ENCODE measurements around the gene RPLP1.

DNA sequence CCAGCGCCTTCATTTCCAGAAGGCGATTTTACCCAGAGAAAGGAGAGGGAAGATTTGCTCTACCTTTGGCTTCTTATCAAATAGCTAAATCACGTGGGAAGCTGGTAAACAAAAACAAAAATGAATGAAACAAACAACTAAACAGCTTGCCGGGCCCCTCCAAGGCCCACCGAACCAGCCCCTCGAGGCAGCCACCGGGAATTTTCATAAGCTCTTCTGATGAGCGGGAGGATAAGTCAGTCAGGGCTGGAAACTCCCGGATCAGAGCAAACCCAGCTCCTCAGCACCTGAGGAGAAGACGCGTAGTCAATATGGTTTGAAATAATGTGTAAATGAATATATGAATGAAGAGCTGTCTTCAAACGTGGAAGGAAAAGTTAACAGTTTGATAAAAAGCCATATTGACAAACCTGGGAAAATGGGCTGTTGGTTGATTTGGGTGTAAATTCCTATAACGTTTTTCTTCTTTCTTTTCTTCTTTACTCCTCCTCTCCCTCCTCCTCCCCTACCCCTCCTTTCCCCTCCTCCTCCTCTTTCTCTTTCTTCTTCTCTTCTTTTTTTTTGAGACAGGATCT is 10.7 kb downstream of the RPLP1 start:
- TF ChIP-seq MEF2A (IDR thresholded peaks at IDR 0.05; ENCODE audit: borderline replicate concordance, low read depth): no peak
- TF ChIP-seq, protein P1, sequence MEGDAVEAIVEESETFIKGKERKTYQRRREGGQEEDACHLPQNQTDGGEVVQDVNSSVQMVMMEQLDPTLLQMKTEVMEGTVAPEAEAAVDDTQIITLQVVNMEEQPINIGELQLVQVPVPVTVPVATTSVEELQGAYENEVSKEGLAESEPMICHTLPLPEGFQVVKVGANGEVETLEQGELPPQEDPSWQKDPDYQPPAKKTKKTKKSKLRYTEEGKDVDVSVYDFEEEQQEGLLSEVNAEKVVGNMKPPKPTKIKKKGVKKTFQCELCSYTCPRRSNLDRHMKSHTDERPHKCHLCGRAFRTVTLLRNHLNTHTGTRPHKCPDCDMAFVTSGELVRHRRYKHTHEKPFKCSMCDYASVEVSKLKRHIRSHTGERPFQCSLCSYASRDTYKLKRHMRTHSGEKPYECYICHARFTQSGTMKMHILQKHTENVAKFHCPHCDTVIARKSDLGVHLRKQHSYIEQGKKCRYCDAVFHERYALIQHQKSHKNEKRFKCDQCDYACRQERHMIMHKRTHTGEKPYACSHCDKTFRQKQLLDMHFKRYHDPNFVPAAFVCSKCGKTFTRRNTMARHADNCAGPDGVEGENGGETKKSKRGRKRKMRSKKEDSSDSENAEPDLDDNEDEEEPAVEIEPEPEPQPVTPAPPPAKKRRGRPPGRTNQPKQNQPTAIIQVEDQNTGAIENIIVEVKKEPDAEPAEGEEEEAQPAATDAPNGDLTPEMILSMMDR (IDR thresholded peaks at IDR 0.05): no peak
- no peak for TF ChIP-seq RFX5 (IDR thresholded peaks at IDR 0.05; ENCODE audit: low read length)
- no peak for TF ChIP-seq YY1 (IDR thresholded peaks at IDR 0.05; ENCODE audit: low read depth)
- TF ChIP-seq, protein P2, sequence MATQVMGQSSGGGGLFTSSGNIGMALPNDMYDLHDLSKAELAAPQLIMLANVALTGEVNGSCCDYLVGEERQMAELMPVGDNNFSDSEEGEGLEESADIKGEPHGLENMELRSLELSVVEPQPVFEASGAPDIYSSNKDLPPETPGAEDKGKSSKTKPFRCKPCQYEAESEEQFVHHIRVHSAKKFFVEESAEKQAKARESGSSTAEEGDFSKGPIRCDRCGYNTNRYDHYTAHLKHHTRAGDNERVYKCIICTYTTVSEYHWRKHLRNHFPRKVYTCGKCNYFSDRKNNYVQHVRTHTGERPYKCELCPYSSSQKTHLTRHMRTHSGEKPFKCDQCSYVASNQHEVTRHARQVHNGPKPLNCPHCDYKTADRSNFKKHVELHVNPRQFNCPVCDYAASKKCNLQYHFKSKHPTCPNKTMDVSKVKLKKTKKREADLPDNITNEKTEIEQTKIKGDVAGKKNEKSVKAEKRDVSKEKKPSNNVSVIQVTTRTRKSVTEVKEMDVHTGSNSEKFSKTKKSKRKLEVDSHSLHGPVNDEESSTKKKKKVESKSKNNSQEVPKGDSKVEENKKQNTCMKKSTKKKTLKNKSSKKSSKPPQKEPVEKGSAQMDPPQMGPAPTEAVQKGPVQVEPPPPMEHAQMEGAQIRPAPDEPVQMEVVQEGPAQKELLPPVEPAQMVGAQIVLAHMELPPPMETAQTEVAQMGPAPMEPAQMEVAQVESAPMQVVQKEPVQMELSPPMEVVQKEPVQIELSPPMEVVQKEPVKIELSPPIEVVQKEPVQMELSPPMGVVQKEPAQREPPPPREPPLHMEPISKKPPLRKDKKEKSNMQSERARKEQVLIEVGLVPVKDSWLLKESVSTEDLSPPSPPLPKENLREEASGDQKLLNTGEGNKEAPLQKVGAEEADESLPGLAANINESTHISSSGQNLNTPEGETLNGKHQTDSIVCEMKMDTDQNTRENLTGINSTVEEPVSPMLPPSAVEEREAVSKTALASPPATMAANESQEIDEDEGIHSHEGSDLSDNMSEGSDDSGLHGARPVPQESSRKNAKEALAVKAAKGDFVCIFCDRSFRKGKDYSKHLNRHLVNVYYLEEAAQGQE (IDR thresholded peaks at IDR 0.05; ENCODE audit: low read depth, low read length): no peak
